NB4 (cell line): ENCODE data around the gene DCUN1D4.

Experiments used
- MYC ChIP-seq: IDR thresholded peaks from 2 replicates; pipeline ENCODE4 v1.6.1; 2011; ENCODE audit warnings: low read depth, low read length
- POLR2A ChIP-seq: IDR thresholded peaks from 2 replicates; pipeline ENCODE4 v1.6.1; 2011; ENCODE audit warnings: mild to moderate bottlenecking; ENCODE audit not compliant: insufficient read length; ENCODE audit errors: extremely low read depth
- TF ChIP-seq, protein P1 (sequence below): IDR thresholded peaks from one replicate; pipeline ENCODE4 v1.5.1; 2012; ENCODE audit warnings: low read depth, low read length

DNA sequence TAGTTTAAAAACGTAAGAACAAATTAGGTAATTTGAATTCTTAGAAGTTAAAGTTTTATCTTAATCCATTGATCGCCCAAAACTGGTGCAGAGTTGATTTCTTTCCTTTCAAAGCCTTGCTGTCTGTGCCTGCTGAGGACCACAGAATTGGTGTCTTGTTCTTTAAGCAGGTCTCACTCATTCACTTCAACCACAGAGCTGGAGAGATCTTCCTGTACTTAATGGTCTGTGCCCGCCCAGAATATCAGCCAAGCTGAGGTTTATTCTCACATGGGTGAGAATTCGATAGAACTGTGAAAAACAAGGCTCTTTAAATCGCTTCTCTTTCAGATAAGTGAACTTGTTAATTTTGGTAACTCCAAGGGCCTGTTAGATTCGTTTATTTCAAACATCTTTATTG lies 31.6 kb downstream of the DCUN1D4 start:
- TF ChIP-seq, protein P1, sequence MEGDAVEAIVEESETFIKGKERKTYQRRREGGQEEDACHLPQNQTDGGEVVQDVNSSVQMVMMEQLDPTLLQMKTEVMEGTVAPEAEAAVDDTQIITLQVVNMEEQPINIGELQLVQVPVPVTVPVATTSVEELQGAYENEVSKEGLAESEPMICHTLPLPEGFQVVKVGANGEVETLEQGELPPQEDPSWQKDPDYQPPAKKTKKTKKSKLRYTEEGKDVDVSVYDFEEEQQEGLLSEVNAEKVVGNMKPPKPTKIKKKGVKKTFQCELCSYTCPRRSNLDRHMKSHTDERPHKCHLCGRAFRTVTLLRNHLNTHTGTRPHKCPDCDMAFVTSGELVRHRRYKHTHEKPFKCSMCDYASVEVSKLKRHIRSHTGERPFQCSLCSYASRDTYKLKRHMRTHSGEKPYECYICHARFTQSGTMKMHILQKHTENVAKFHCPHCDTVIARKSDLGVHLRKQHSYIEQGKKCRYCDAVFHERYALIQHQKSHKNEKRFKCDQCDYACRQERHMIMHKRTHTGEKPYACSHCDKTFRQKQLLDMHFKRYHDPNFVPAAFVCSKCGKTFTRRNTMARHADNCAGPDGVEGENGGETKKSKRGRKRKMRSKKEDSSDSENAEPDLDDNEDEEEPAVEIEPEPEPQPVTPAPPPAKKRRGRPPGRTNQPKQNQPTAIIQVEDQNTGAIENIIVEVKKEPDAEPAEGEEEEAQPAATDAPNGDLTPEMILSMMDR = no peak
- TF ChIP-seq POLR2A (no peak), MYC (no peak)
